IMR-90 (cell line): ENCODE data around the gene STX1B. TPM values are rescaled to one million over a fixed set of nuclear protein-coding genes. Genes with fewer than 3 reads are reported as not detected.

ENCODE experiments used
- ATAC-seq: fragments of 200-7000 bp; cut with Tn5 transposase; 2 replicates; pipeline ENCODE4 v1.9.1; 2020; ENCODE audit warnings: low read depth, mild to moderate bottlenecking, moderate library complexity
- BruUV-seq: library from RNA; stranded (reverse); fragments of 400-500 nt; replicated peaks from 2 replicates; lab custom pipeline; 2021; lab: Mats Ljungman, UMichigan
- CTCF ChIA-PET: fragments of 300-600 bp; formaldehyde crosslinking; extraction: SDS; loops from one replicate; lab custom pipeline; 2021; ENCODE audit warnings: antibody characterized with exemption; lab: Yijun Ruan, JAX
- POLR2A ChIA-PET: fragments of 300-600 bp; sonication (Branson Sonifier 250); formaldehyde crosslinking; loops from one replicate; lab custom pipeline; 2022; ENCODE audit warnings: antibody characterized with exemption; ENCODE audit not compliant: unreplicated experiment; lab: Charles Lee
- DNase-seq: peaks from one replicate; pipeline ENCODE4 v3.0.0; 2013
- H2AFZ ChIP-seq: replicated peaks from 2 replicates; pipeline ENCODE3; 2013; ENCODE audit warnings: low read length, mild to moderate bottlenecking; ENCODE audit not compliant: poor library complexity
- H2AK5ac ChIP-seq: 2 replicates; pipeline ENCODE4 v1.6.1; 2013; ENCODE audit warnings: low read depth, low read length, inconsistent platforms
- H2AK9ac ChIP-seq: replicated peaks from 2 replicates; pipeline ENCODE3; 2013; ENCODE audit warnings: mild to moderate bottlenecking, low read depth, low read length, moderate library complexity; ENCODE audit not compliant: poor library complexity
- H2BK120ac ChIP-seq: 2 replicates; pipeline ENCODE4 v1.6.1; 2013; ENCODE audit warnings: low read depth, low read length, inconsistent platforms
- H2BK15ac ChIP-seq: 3 replicates; pipeline ENCODE4 v1.6.1; 2013; ENCODE audit warnings: low read depth, low read length, inconsistent platforms
- H2BK20ac ChIP-seq: 2 replicates; pipeline ENCODE4 v1.6.1; 2013; ENCODE audit warnings: low read depth, mild to moderate bottlenecking, inconsistent platforms, low read length, moderate library complexity
- H2BK5ac ChIP-seq: 2 replicates; pipeline ENCODE4 v1.6.1; 2013; ENCODE audit warnings: mild to moderate bottlenecking, low read depth, low read length, inconsistent platforms; ENCODE audit not compliant: poor library complexity, severe bottlenecking
- H3K14ac ChIP-seq: replicated peaks from 2 replicates; pipeline ENCODE4 v1.6.1; 2013; ENCODE audit warnings: low read depth, low read length, inconsistent platforms
- H3K18ac ChIP-seq: 2 replicates; pipeline ENCODE4 v1.6.1; 2013; ENCODE audit warnings: low read depth, low read length, control low read depth
- H3K23ac ChIP-seq: 2 replicates; pipeline ENCODE4 v1.6.1; 2013; ENCODE audit warnings: low read depth, low read length, inconsistent platforms
- H3K27ac ChIP-seq: 2 replicates; pipeline ENCODE4 v1.5.1; 2013; ENCODE audit warnings: mild to moderate bottlenecking, control low read depth, low read length; ENCODE audit not compliant: insufficient read depth
- H3K27me3 ChIP-seq: 2 replicates; pipeline ENCODE4 v1.6.1; 2013; ENCODE audit warnings: low read length; ENCODE audit not compliant: control insufficient read depth, insufficient read depth
- H3K36me3 ChIP-seq: 2 replicates; pipeline ENCODE4 v1.6.1; 2013; ENCODE audit warnings: low read length, mixed read lengths; ENCODE audit not compliant: control insufficient read depth, insufficient read depth
- H3K4ac ChIP-seq: 2 replicates; pipeline ENCODE4 v1.6.1; 2013; ENCODE audit warnings: low read depth, low read length, inconsistent platforms
- H3K4me1 ChIP-seq: 2 replicates; pipeline ENCODE4 v1.6.1; 2013; ENCODE audit warnings: low read length, mixed read lengths; ENCODE audit not compliant: control insufficient read depth, insufficient read depth
- H3K4me2 ChIP-seq: 2 replicates; pipeline ENCODE4 v1.6.1; 2013; ENCODE audit warnings: low read depth, mild to moderate bottlenecking, control low read depth, low read length, moderate library complexity
- H3K4me3 ChIP-seq: 2 replicates; pipeline ENCODE4 v1.5.1; 2013; ENCODE audit warnings: low read depth, mild to moderate bottlenecking, control low read depth, low read length, moderate library complexity; ENCODE audit not compliant: insufficient read depth
- H3K56ac ChIP-seq: 2 replicates; pipeline ENCODE4 v1.6.1; 2013; ENCODE audit warnings: low read length, inconsistent platforms; ENCODE audit not compliant: insufficient read depth; ENCODE audit errors: extremely low read depth
- H3K79me1 ChIP-seq, 2 experiments: 2 replicates each; pipeline ENCODE4 v1.6.1; 2013; ENCODE audit warnings: low read length in 2 of 2, inconsistent platforms in 1 of 2, low read depth in 1 of 2
- H3K9ac ChIP-seq: 2 replicates; pipeline ENCODE4 v1.6.1; 2013; ENCODE audit warnings: low read depth, low read length, control low read depth
- H3K9me1 ChIP-seq: 2 replicates; pipeline ENCODE4 v1.6.1; 2013; ENCODE audit warnings: low read length, inconsistent platforms; ENCODE audit not compliant: insufficient read depth
- H3K9me3 ChIP-seq: 2 replicates; pipeline ENCODE4 v1.6.1; 2013; ENCODE audit warnings: low read length; ENCODE audit not compliant: control insufficient read depth, insufficient read depth
- H4K20me1 ChIP-seq: 2 replicates; pipeline ENCODE4 v1.6.1; 2013; ENCODE audit warnings: low read length, inconsistent platforms; ENCODE audit not compliant: insufficient read depth
- H4K5ac ChIP-seq: 2 replicates; pipeline ENCODE4 v1.6.1; 2013; ENCODE audit warnings: mild to moderate bottlenecking, low read depth, low read length, control low read depth
- H4K8ac ChIP-seq, 2 experiments: 2 replicates each; pipeline ENCODE4 v1.6.1; 2013; ENCODE audit warnings: low read depth in 2 of 2, low read length in 2 of 2, control low read depth in 1 of 2, inconsistent platforms in 1 of 2
- H4K91ac ChIP-seq: 2 replicates; pipeline ENCODE4 v1.6.1; 2013; ENCODE audit warnings: low read depth, low read length, inconsistent platforms; ENCODE audit not compliant: insufficient read depth
- MAZ ChIP-seq: IDR thresholded peaks from 2 replicates; pipeline ENCODE4 v1.6.1; 2012; ENCODE audit warnings: low read depth, mild to moderate bottlenecking, low read length, improper control_type of control experiment, moderate library complexity, borderline replicate concordance
- POLR2A ChIP-seq: IDR thresholded peaks from 2 replicates; pipeline ENCODE4 v1.6.1; 2012; ENCODE audit warnings: mild to moderate bottlenecking, low read depth, low read length
- RAD21 ChIP-seq: IDR thresholded peaks from 2 replicates; pipeline ENCODE4 v1.6.1; 2012; ENCODE audit warnings: low read length, improper control_type of control experiment
- RCOR1 ChIP-seq: IDR thresholded peaks from 2 replicates; pipeline ENCODE4 v1.6.1; 2012; ENCODE audit warnings: mild to moderate bottlenecking, low read length, improper control_type of control experiment; ENCODE audit not compliant: insufficient replicate concordance
- WGBS, 2 experiments: methylation state at CpG; one replicate each; pipeline versions ENCODE4 v1.1.5 to v1.1.7; 2013; ENCODE audit warnings: missing lambda C conversion rate in 2 of 2; ENCODE audit not compliant: insufficient read length in 1 of 2; ENCODE audit errors: extremely low coverage in 2 of 2; 5-methylcytosine and 5-hydroxymethylcytosine counted together
- dilution Hi-C: fragments of 300-500 bp; cut with HindIII; formaldehyde crosslinking; loops from one replicate; pipeline ENCODE4 v1.14.3; 2018; ENCODE audit warnings: low sequenced_read_pairs; ENCODE audit not compliant: unreplicated experiment
- in situ Hi-C: fragments of 300-500 bp; cut with MboI; formaldehyde crosslinking; loops from 3 replicates; pipeline ENCODE4 v1.14.3; 2019; ENCODE audit warnings: low sequenced_read_pairs, inconsistent platforms, mixed read lengths
- intact Hi-C: fragments of 100-400 bp; cut with micrococcal nuclease; formaldehyde crosslinking; loops from 2 replicates; pipeline ENCODE4 v1.10.0; 2022
- polyA plus RNA-seq, 3 experiments: library from polyadenylated mRNA; depleted of rRNA; stranded (reverse); fragments of >200 nt; gene quantifications; 2 replicates each; pipeline ENCODE4 v1.2.3, GENCODE V29; 2012; ENCODE audit warnings: low replicate concordance in 1 of 3
- total RNA-seq: library from RNA; depleted of rRNA; stranded (reverse); fragments of >200 nt; gene quantifications from 2 replicates; pipeline ENCODE4 v1.2.3, GENCODE V29; 2012

The STX1B gene
- total and polyA plus RNA-seq, 2 of the 4 experiments (the other 2 are of a cell fraction) = 3.9 to 14.9 TPM

DNA sequence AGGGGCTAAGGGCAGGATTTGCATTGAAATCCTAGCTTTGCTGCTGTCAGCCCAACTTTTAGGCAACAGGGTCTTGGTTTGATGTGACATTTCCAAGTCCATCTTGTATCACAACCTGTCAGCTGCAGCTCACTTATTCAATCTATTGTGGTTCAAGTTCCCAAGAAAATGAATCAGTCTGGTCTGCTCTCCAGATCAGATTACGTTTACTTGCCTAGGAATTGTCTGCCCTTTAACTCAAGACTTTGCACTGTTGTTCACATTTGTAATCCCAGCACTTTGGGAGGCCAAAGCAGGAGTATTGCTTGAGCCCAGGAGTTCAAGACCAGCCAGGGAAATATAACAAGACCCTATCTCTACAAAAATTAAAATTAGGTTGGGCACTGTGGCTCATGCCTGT lies 32.9 kb upstream of the STX1B start:
- DNase-seq (peak; percentile 25), ATAC-seq (peak; percentile 42)
- no TSS peak for BruUV-seq
- Histone ChIP-seq H2AK5ac (no peak overlapping the region), H3K9me3 (no peaks in the 10 kb centered on the region), H3K36me3 (peaks cover 30% of the 10 kb centered on the region), H2AFZ (no peak overlapping the region), H3K27ac (no peak overlapping the region), H4K91ac (no peak overlapping the region), H3K56ac (no peak overlapping the region), H3K9me1 (no peaks in the 10 kb centered on the region; the same call in 1 of the 2 replicates), H2BK120ac (no peak overlapping the region), H2AK9ac (no peak overlapping the region), H3K4ac (no peak overlapping the region), H3K14ac (no peak overlapping the region), H3K18ac (no peak overlapping the region), H3K4me1 (0 out of 2 replicates have a peak, but pooled peaks cover 2% of the 10 kb centered on the region), H3K4me2 (no peak overlapping the region), H2BK5ac (no peak overlapping the region), H4K5ac (no peak overlapping the region), H4K8ac (no peak overlapping the region), H2BK20ac (no peak overlapping the region), H3K4me3 (no peak overlapping the region), H3K9ac (no peak overlapping the region), H2BK15ac (no peak overlapping the region), H4K20me1 (peaks cover 4% of the 10 kb centered on the region), H3K27me3 (no peaks in the 10 kb centered on the region), H3K79me1 (no peaks in the 10 kb centered on the region; a peak in 2 of 4 replicates), H3K23ac (no peak overlapping the region)
- POLR2A ChIA-PET = no interaction called here
- intact Hi-C loops (no loop called here), dilution Hi-C loops (no loop called here), in situ Hi-C loops (no loop called here)
- no peak for TF ChIP-seq POLR2A
- no peak for TF ChIP-seq MAZ
- TF ChIP-seq RCOR1 = no peak
- no peak for TF ChIP-seq RAD21
- CTCF ChIA-PET = no interaction called here
- WGBS, 2 experiments = no CpG with 5 or more reads among the region's 1 CpG
